H1 (cell line): ENCODE measurements around the gene CD226. TPM values are rescaled to one million over a fixed set of nuclear protein-coding genes. Genes with fewer than 3 reads are reported as not detected.

Source experiments
- CTCF ChIA-PET: fragments of 300-600 bp; sonication (Branson Sonifier 250); formaldehyde crosslinking; loops from one replicate; lab custom pipeline; 2021; ENCODE audit not compliant: partially characterized antibody; lab: Charles Lee
- POLR2A ChIA-PET: fragments of 300-600 bp; sonication (Branson Sonifier 250); formaldehyde crosslinking; loops from one replicate; lab custom pipeline; 2021; ENCODE audit warnings: inconsistent platforms; ENCODE audit not compliant: partially characterized antibody; lab: Charles Lee
- DNase-seq, 2 experiments: peaks; one replicate each; pipeline versions ENCODE4 v3.0.0 to v3.0.0-alpha.2; 2010 to 2022; ENCODE audit warnings: low spot score in 2 of 2, low read depth in 1 of 2, mixed read lengths in 1 of 2
- FAIRE-seq: peaks from 2 replicates; lab custom pipeline; 2011; peaks lifted over from hg19 to GRCh38; lab: Jason Lieb, UNC
- H2AFZ ChIP-seq: 2 replicates; pipeline ENCODE4 v1.8.1; 2012; ENCODE audit warnings: low read length, inconsistent platforms
- H2AK5ac ChIP-seq: 2 replicates; pipeline ENCODE4 v1.6.1; 2013; ENCODE audit warnings: low read depth, low read length
- H2BK120ac ChIP-seq: replicated peaks from 2 replicates; pipeline ENCODE3; 2013; ENCODE audit warnings: low read depth, low read length, inconsistent platforms
- H2BK12ac ChIP-seq: 2 replicates; pipeline ENCODE4 v1.6.1; 2013; ENCODE audit warnings: low read depth, low read length
- H2BK15ac ChIP-seq: 2 replicates; pipeline ENCODE4 v1.6.1; 2013; ENCODE audit warnings: low read length
- H2BK20ac ChIP-seq: 2 replicates; pipeline ENCODE4 v1.6.1; 2013; ENCODE audit warnings: low read length
- H2BK5ac ChIP-seq: 2 replicates; pipeline ENCODE4 v1.6.1; 2013; ENCODE audit warnings: low read depth, low read length
- H3K14ac ChIP-seq: 2 replicates; pipeline ENCODE4 v1.6.1; 2013; ENCODE audit warnings: inconsistent platforms; ENCODE audit not compliant: insufficient read length
- H3K18ac ChIP-seq: 2 replicates; pipeline ENCODE4 v1.6.1; 2013; ENCODE audit warnings: low read length; ENCODE audit errors: extremely low read depth
- H3K23ac ChIP-seq: 2 replicates; pipeline ENCODE4 v1.6.1; 2013; ENCODE audit warnings: inconsistent platforms; ENCODE audit not compliant: insufficient read length
- H3K23me2 ChIP-seq: 2 replicates; pipeline ENCODE4 v1.6.1; 2013; ENCODE audit warnings: low read depth, low read length
- H3K27ac ChIP-seq: 2 replicates; pipeline ENCODE4 v1.6.1; 2011; ENCODE audit warnings: low read depth, low read length, inconsistent platforms
- H3K27me3 ChIP-seq, 4 experiments: replicated peaks in 1 of 4; 1 replicate in 1 of 4; 2 replicates in 3 of 4; pipeline versions ENCODE4 v1.6.1 to v1.8.1; 2011 to 2013; ENCODE audit warnings: low read length in 3 of 4, mild to moderate bottlenecking in 3 of 4, inconsistent platforms in 2 of 4, mixed read lengths in 2 of 4, moderate library complexity in 1 of 4; ENCODE audit not compliant: control insufficient read depth in 3 of 4, insufficient read depth in 3 of 4; ENCODE audit errors: extremely low read depth in 1 of 4
- H3K36me3 ChIP-seq, 4 experiments: 2 replicates each; pipeline versions ENCODE4 v1.6.1 to v1.8.1; 2011 to 2013; ENCODE audit warnings: mild to moderate bottlenecking in 4 of 4, low read length in 3 of 4, moderate library complexity in 2 of 4, control low read depth in 1 of 4, inconsistent platforms in 1 of 4; ENCODE audit not compliant: insufficient read depth in 4 of 4, control insufficient read depth in 2 of 4
- H3K4ac ChIP-seq: replicated peaks from 2 replicates; pipeline ENCODE3; 2013; ENCODE audit warnings: low read length, low read depth, mixed read lengths, inconsistent platforms; ENCODE audit not compliant: insufficient read length
- H3K4me1 ChIP-seq, 4 experiments: replicated peaks in 1 of 4; 1 replicate in 1 of 4; 2 replicates in 3 of 4; pipeline versions ENCODE4 v1.6.1 to v1.8.1; 2011 to 2013; ENCODE audit warnings: low read length in 3 of 4, inconsistent platforms in 2 of 4, mixed read lengths in 1 of 4; ENCODE audit not compliant: insufficient read depth in 4 of 4, control insufficient read depth in 3 of 4
- H3K4me2 ChIP-seq, 2 experiments: 2 replicates each; pipeline versions ENCODE4 v1.6.1 to v1.8.1; 2011 to 2013; ENCODE audit warnings: low read depth in 2 of 2, low read length in 2 of 2, control low read depth in 1 of 2, inconsistent platforms in 1 of 2, mild to moderate bottlenecking in 1 of 2; ENCODE audit not compliant: insufficient read depth in 1 of 2
- H3K4me3 ChIP-seq, 4 experiments: fragments of 200-600, 300-600 bp in 1 of 4; sonication (generic), shearing (Covaris generic), sonication (Bioruptor Twin) in 1 of 4; 2 replicates each; pipeline versions ENCODE4 v1.5.1 to v1.8.1; 2011 to 2016; ENCODE audit warnings: low read length in 4 of 4, low read depth in 3 of 4, control low read depth in 2 of 4, inconsistent platforms in 2 of 4, mild to moderate bottlenecking in 2 of 4, mixed read lengths in 1 of 4, moderate library complexity in 1 of 4; ENCODE audit not compliant: insufficient read depth in 2 of 4; ENCODE audit errors: extremely low read depth in 1 of 4
- H3K56ac ChIP-seq: replicated peaks from 2 replicates; pipeline ENCODE3; 2013; ENCODE audit warnings: low read depth, mild to moderate bottlenecking, mixed read lengths, low read length, inconsistent platforms; ENCODE audit not compliant: insufficient read length
- H3K79me1 ChIP-seq: 2 replicates; pipeline ENCODE4 v1.6.1; 2013; ENCODE audit warnings: low read depth, low read length, control low read depth
- H3K79me2 ChIP-seq, 2 experiments: 2 replicates each; pipeline versions ENCODE4 v1.6.1 to v1.8.1; 2012 to 2013; ENCODE audit warnings: low read length in 2 of 2, mild to moderate bottlenecking in 2 of 2, inconsistent platforms in 1 of 2; ENCODE audit not compliant: insufficient read depth in 2 of 2, control insufficient read depth in 1 of 2
- H3K9ac ChIP-seq, 4 experiments: replicated peaks in 1 of 4; 1 replicate in 1 of 4; 2 replicates in 3 of 4; pipeline versions ENCODE4 v1.6.1 to v1.8.1; 2011 to 2013; ENCODE audit warnings: low read depth in 3 of 4, low read length in 3 of 4, control low read depth in 2 of 4, mild to moderate bottlenecking in 2 of 4, moderate library complexity in 2 of 4, inconsistent platforms in 1 of 4; ENCODE audit errors: extremely low read depth in 1 of 4
- H3K9me3 ChIP-seq, 2 experiments: 2 replicates each; pipeline versions ENCODE4 v1.6.1 to v1.8.1; 2012 to 2013; ENCODE audit warnings: mild to moderate bottlenecking in 2 of 2, moderate library complexity in 2 of 2, control low read depth in 1 of 2, inconsistent platforms in 1 of 2, low read depth in 1 of 2, low read length in 1 of 2, mixed read lengths in 1 of 2; ENCODE audit not compliant: insufficient read depth in 2 of 2
- H4K20me1 ChIP-seq, 2 experiments: replicated peaks in 1 of 2; 2 replicates each; pipeline versions ENCODE3 to v1.8.1; 2011 to 2013; ENCODE audit warnings: inconsistent platforms in 2 of 2, low read length in 2 of 2, mild to moderate bottlenecking in 1 of 2; ENCODE audit not compliant: insufficient read depth in 2 of 2, control insufficient read depth in 1 of 2
- H4K5ac ChIP-seq: 2 replicates; pipeline ENCODE4 v1.6.1; 2013; ENCODE audit warnings: low read length, low read depth, mixed read lengths, inconsistent platforms; ENCODE audit not compliant: insufficient read length
- H4K8ac ChIP-seq: 2 replicates; pipeline ENCODE4 v1.8.0; 2013; ENCODE audit warnings: mild to moderate bottlenecking, moderate library complexity, low read length, inconsistent platforms; ENCODE audit not compliant: insufficient read depth; ENCODE audit errors: extremely low read depth
- H4K91ac ChIP-seq: replicated peaks from 2 replicates; pipeline ENCODE3; 2013; ENCODE audit warnings: low read length, mixed read lengths, inconsistent platforms; ENCODE audit not compliant: insufficient read length
- EZH2 ChIP-seq: fragments of 200-600 bp; sonication (generic); IDR thresholded peaks from 2 replicates; pipeline ENCODE4 v1.7.1; 2012; ENCODE audit warnings: low read depth, mild to moderate bottlenecking, moderate library complexity, low read length, inconsistent platforms; ENCODE audit not compliant: severe bottlenecking
- HDAC2 ChIP-seq, 2 experiments: fragments of 300-600 bp in 1 of 2; sonication (generic) in 1 of 2; IDR thresholded peaks; 2 replicates each; pipeline ENCODE4 v1.6.1; 2011 to 2012; ENCODE audit warnings: low read depth in 2 of 2, low read length in 2 of 2, mild to moderate bottlenecking in 2 of 2, moderate library complexity in 2 of 2, borderline replicate concordance in 1 of 2, inconsistent platforms in 1 of 2
- NANOG ChIP-seq: IDR thresholded peaks from 2 replicates; pipeline ENCODE4 v1.6.1; 2011; ENCODE audit warnings: low read length, low read depth, mild to moderate bottlenecking, inconsistent platforms; ENCODE audit not compliant: insufficient read depth, poor library complexity, severe bottlenecking
- POLR2AphosphoS5 ChIP-seq: IDR thresholded peaks from 2 replicates; pipeline ENCODE4 v1.6.1; 2011; ENCODE audit warnings: low read depth, low read length
- SAP30 ChIP-seq: fragments of 300-600 bp; sonication (generic); IDR thresholded peaks from 2 replicates; pipeline ENCODE4 v1.7.1; 2012; ENCODE audit warnings: low read length, moderate library complexity, mild to moderate bottlenecking, inconsistent platforms; ENCODE audit not compliant: insufficient read depth, insufficient replicate concordance
- SIRT6 ChIP-seq: IDR thresholded peaks from one replicate; pipeline ENCODE4 v1.7.1; 2012; ENCODE audit warnings: low read length, inconsistent platforms
- TCF12 ChIP-seq: IDR thresholded peaks from 2 replicates; pipeline ENCODE4 v1.6.1; 2011; ENCODE audit warnings: low read depth, mild to moderate bottlenecking, low read length
- TEAD4 ChIP-seq: IDR thresholded peaks from 2 replicates; pipeline ENCODE4 v1.6.1; 2012; ENCODE audit warnings: low read depth, low read length, inconsistent platforms, mixed read lengths
- whole genome bisulfite sequencing, 2 experiments: shearing (Covaris generic) in 1 of 2; methylation state at CpG; one replicate each; pipeline versions ENCODE4 v1.1.6 to v1.1.7; 2013 to 2015; ENCODE audit warnings: low lambda C conversion rate in 2 of 2, mixed read lengths in 2 of 2, inconsistent platforms in 1 of 2, low coverage in 1 of 2, missing lambda C conversion rate in 1 of 2; ENCODE audit not compliant: insufficient replicate concordance in 2 of 2, insufficient coverage in 1 of 2, insufficient read length in 1 of 2; ENCODE audit errors: extremely low coverage in 1 of 2, missing lambda C conversion rate in 1 of 2; 5-methylcytosine and 5-hydroxymethylcytosine counted together
- polyA plus RNA-seq, 7 experiments: library from polyadenylated mRNA; depleted of rRNA in 3 of 7; stranded (reverse) in 5 of 7; unstranded in 2 of 7; fragments of >200 nt in 5 of 7; fragments of 200-250 nt in 2 of 7; gene quantifications; 1 replicate in 5 of 7; 2 replicates in 1 of 7; 4 replicates in 1 of 7; pipeline versions ENCODE4 v1.2.1 to v1.2.3, GENCODE V29; 2011 to 2013; ENCODE audit warnings: missing spikeins in 2 of 7, mixed read lengths in 2 of 7
- total RNA-seq: library from RNA; stranded (reverse); fragmentation: NEBNext Ultra II Directional; extraction: Animal tissue kit (Norgen Biotek cat#: 25700); gene quantifications from 2 replicates; pipeline ENCODE4 v1.2.1, GENCODE V29; 2021
- TF ChIP-seq, protein P1 (sequence below): IDR thresholded peaks from 2 replicates; pipeline ENCODE4 v1.6.1; 2011; ENCODE audit warnings: low read length, improper control_type of control experiment
- TF ChIP-seq, protein P2 (sequence below), 3 experiments: IDR thresholded peaks; 1 replicate in 2 of 3; 2 replicates in 1 of 3; pipeline versions ENCODE4 v1.5.1 to v1.6.1; 2011; ENCODE audit warnings: low read length in 3 of 3, mild to moderate bottlenecking in 3 of 3, inconsistent platforms in 2 of 3, low read depth in 1 of 3, moderate library complexity in 1 of 3; ENCODE audit not compliant: insufficient read depth in 1 of 3; ENCODE audit errors: control extremely low read depth in 1 of 3

Gene CD226
- total and polyA plus RNA-seq, 2 of the 8 experiments (the other 6 are each of a cell fraction or from before 2014, with no cell fraction given) = not detected

DNA sequence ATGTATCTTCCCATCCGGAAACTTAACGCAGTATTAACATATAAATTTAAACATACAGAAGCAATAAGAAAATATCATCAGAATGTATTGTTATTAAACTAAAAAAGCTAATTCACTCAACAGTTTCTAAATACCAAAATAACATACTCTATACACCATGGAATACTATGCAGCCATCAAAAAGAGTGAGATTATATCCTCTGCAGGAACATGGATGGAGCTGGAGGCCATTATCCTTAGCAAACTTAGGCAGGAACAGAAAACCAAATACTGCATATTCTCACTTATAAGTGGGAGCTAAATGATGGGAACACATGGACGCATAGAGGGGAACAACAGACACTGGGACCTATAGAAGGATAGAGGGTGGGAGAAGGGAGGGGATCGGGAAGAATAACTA is 127.1 kb downstream of the CD226 start:
- WGBS, 2 experiments = 86% methylated on average over 4 of the region's 4 CpGs; no CpG with 5 or more reads in 1 of the 2 experiments
- H3K27ac ChIP-seq = no peak overlapping the region
- H2BK12ac ChIP-seq = no peak overlapping the region
- H4K91ac ChIP-seq = no peak overlapping the region
- no peak overlapping the region for H2BK5ac ChIP-seq
- H4K5ac ChIP-seq = no peak overlapping the region
- no peak overlapping the region for H3K18ac ChIP-seq
- H3K14ac ChIP-seq = no peak overlapping the region
- no peak overlapping the region for H2AFZ ChIP-seq
- POLR2A ChIA-PET = no interaction called here
- DNase-seq (no peak), FAIRE-seq (no peak)
- CTCF ChIA-PET = interaction anchor here (0.8 kb wide), 1 partner anchor 197 kb away, joined by 3 read pairs; no protein-coding TSS in a partner anchor
- H3K4me3 ChIP-seq = no peak overlapping the region
- no peak overlapping the region for H3K9ac ChIP-seq
- H3K56ac ChIP-seq = no peak overlapping the region
- no peak overlapping the region for H2AK5ac ChIP-seq
- H2BK20ac ChIP-seq = no peak overlapping the region
- no peaks in the 10 kb centered on the region for H3K79me2 ChIP-seq
- H3K4me1 ChIP-seq = no peaks in the 10 kb centered on the region
- no peak overlapping the region for H3K23ac ChIP-seq
- no peak overlapping the region for H2BK120ac ChIP-seq
- H3K4me2 ChIP-seq = no peak overlapping the region
- H3K4ac ChIP-seq = no peak overlapping the region
- peaks cover 0 to 5% of the 10 kb centered on the region in 2 experiments; a peak in 1 of 4 replicates for H3K9me3 ChIP-seq
- H4K20me1 ChIP-seq = no peaks in the 10 kb centered on the region
- H3K27me3 ChIP-seq = no peaks in the 10 kb centered on the region
- no peaks in the 10 kb centered on the region for H3K23me2 ChIP-seq
- H3K36me3 ChIP-seq = no peaks in the 10 kb centered on the region
- no peak overlapping the region for H4K8ac ChIP-seq
- no peak overlapping the region for H2BK15ac ChIP-seq
- H3K79me1 ChIP-seq = no peaks in the 10 kb centered on the region
- TF ChIP-seq, protein P1, sequence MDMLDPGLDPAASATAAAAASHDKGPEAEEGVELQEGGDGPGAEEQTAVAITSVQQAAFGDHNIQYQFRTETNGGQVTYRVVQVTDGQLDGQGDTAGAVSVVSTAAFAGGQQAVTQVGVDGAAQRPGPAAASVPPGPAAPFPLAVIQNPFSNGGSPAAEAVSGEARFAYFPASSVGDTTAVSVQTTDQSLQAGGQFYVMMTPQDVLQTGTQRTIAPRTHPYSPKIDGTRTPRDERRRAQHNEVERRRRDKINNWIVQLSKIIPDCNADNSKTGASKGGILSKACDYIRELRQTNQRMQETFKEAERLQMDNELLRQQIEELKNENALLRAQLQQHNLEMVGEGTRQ = no peak
- TF ChIP-seq TEAD4 (no peak), EZH2 (no peak), NANOG (no peak), POLR2AphosphoS5 (no peak), SAP30 (no peak), HDAC2 (IDR thresholded peaks at IDR 0.05; ENCODE audit: borderline replicate concordance in 1 of 2, low read depth in 2 of 2, low read length in 2 of 2) (no peak), TCF12 (no peak), SIRT6 (no peak)
- TF ChIP-seq, protein P2, sequence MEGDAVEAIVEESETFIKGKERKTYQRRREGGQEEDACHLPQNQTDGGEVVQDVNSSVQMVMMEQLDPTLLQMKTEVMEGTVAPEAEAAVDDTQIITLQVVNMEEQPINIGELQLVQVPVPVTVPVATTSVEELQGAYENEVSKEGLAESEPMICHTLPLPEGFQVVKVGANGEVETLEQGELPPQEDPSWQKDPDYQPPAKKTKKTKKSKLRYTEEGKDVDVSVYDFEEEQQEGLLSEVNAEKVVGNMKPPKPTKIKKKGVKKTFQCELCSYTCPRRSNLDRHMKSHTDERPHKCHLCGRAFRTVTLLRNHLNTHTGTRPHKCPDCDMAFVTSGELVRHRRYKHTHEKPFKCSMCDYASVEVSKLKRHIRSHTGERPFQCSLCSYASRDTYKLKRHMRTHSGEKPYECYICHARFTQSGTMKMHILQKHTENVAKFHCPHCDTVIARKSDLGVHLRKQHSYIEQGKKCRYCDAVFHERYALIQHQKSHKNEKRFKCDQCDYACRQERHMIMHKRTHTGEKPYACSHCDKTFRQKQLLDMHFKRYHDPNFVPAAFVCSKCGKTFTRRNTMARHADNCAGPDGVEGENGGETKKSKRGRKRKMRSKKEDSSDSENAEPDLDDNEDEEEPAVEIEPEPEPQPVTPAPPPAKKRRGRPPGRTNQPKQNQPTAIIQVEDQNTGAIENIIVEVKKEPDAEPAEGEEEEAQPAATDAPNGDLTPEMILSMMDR (IDR thresholded peaks at IDR 0.05; ENCODE audit: control extremely low read depth in 1 of 3, insufficient read depth in 1 of 3, low read depth in 1 of 3, low read length in 3 of 3) = no peak
